Body of pancreas (tissue), 4 donors: ENCODE data around the gene PRSS12. TPM values are rescaled to one million over a fixed set of nuclear protein-coding genes. Genes with fewer than 3 reads are reported as not detected.

Experiments
- ATAC-seq: fragments of 150-250 bp; one replicate; pipeline ENCODE4 v1.9.1; 2016
- DNase-seq, 4 donors: peaks; one replicate each; pipeline ENCODE4 v3.0.0-alpha.2; 2019
- H3K27ac ChIP-seq, 4 donors: fragments of 200-600 bp; sonication (generic); 1 replicate in 3 of 4; 2 replicates in 1 of 4; pipeline versions ENCODE4 v1.5.1 to v1.6.1; 2016 to 2019; ENCODE audit warnings: mild to moderate bottlenecking in 1 of 4, mixed read lengths in 1 of 4, moderate library complexity in 1 of 4
- H3K27me3 ChIP-seq, 2 donors: fragments of 200-600 bp; sonication (generic); one replicate each; pipeline ENCODE4 v1.6.0; 2016; ENCODE audit warnings: mild to moderate bottlenecking in 1 of 2
- H3K36me3 ChIP-seq, 2 donors: fragments of 200-600 bp; sonication (generic); replicated peaks in 1 of 2; 2 replicates each; pipeline ENCODE4 v1.5.1; 2016; ENCODE audit warnings: low read depth in 2 of 2; ENCODE audit not compliant: insufficient read depth in 1 of 2
- H3K4me1 ChIP-seq: fragments of 200-600 bp; sonication (generic); one replicate; pipeline ENCODE4 v1.6.0; 2016
- H3K4me3 ChIP-seq, 2 donors: fragments of 200-600 bp; sonication (generic); 1 replicate in 1 of 2; 2 replicates in 1 of 2; pipeline ENCODE4 v1.5.1; 2016 to 2019
- H3K9me3 ChIP-seq, 3 donors: fragments of 200-600 bp; sonication (generic); 1 replicate in 2 of 3; 2 replicates in 1 of 3; pipeline ENCODE4 v1.5.1; 2016
- CTCF ChIP-seq, 7 experiments: fragments of 450-650 bp in 4 of 7; fragments of 200-600 bp in 3 of 7; sonication (generic) in 3 of 7; IDR thresholded peaks; one replicate each; pipeline ENCODE4 v1.5.1; 2016 to 2019; ENCODE audit warnings: antibody characterized with exemption in 7 of 7
- POLR2A ChIP-seq, 3 donors: fragments of 450-650 bp; IDR thresholded peaks; one replicate each; pipeline ENCODE4 v1.6.1; 2016; ENCODE audit warnings: antibody characterized with exemption in 3 of 3, mild to moderate bottlenecking in 2 of 3
- WGBS, 2 donors: methylation state at CpG; one replicate each; pipeline ENCODE4 v1.1.5; 2017; 5-methylcytosine and 5-hydroxymethylcytosine counted together
- intact Hi-C: fragments of 100-400 bp; cut with DNase I; formaldehyde crosslinking; loops from one replicate; pipeline ENCODE4 v1.15.1; 2023
- total RNA-seq, 2 donors: library from RNA; depleted of rRNA; stranded (reverse); fragments of >200 nt; gene quantifications; one replicate each; pipeline ENCODE4 v1.1.0, GENCODE V29; 2016

The PRSS12 gene
- total RNA-seq, 2 donors from 2014 or later = 12.2 to 15.8 TPM

GRCh38 chr4:118338518-118338917 lies 14.3 kb downstream of the PRSS12 start:
- no peak for ATAC-seq

GRCh38 chr4:118337954-118338353 lies 14.8 kb downstream of the PRSS12 start:
- TF ChIP-seq CTCF (IDR thresholded peaks at IDR 0.05) = no peak
- no peak for DNase-seq
- no peak for ATAC-seq
- Histone ChIP-seq H3K27me3 (no peaks in the 10 kb centered on the region), H3K9me3 (no peaks in the 10 kb centered on the region), H3K27ac (no peak overlapping the region), H3K4me3 (no peak overlapping the region), H3K4me1 (peaks cover 31% of the 10 kb centered on the region), H3K36me3 (no peaks in the 10 kb centered on the region)
- WGBS, 2 donors = 92 to 93% methylated on average over 4 of the region's 4 CpGs
- intact Hi-C loops = no loop called here

More at GRCh38 chr4:118338518-118338917, 14.3 kb downstream of the PRSS12 start:
- Histone ChIP-seq H3K4me3 (no peak overlapping the region), H3K36me3 (no peaks in the 10 kb centered on the region), H3K4me1 (peaks cover 33% of the 10 kb centered on the region), H3K27ac (no peak overlapping the region), H3K27me3 (no peaks in the 10 kb centered on the region), H3K9me3 (no peaks in the 10 kb centered on the region)
- intact Hi-C loops = no loop called here
- no peak for DNase-seq
- no peak for TF ChIP-seq CTCF (IDR thresholded peaks at IDR 0.05)
- no peak for TF ChIP-seq POLR2A (IDR thresholded peaks at IDR 0.05)
- 82 to 84% methylated on average over 1 of the region's 1 CpG for WGBS, 2 donors

GRCh38 chr4:118335774-118336173 lies 17.0 kb downstream of the PRSS12 start:
- TF ChIP-seq POLR2A (IDR thresholded peaks at IDR 0.05) (no peak), CTCF (IDR thresholded peaks at IDR 0.05) (no peak)
- intact Hi-C loops = no loop called here
- DNase-seq = peak in 2 of 4 donors; percentile 16 to 28
- Histone ChIP-seq H3K27me3 (no peaks in the 10 kb centered on the region), H3K9me3 (no peaks in the 10 kb centered on the region), H3K27ac (peak overlapping the region in 3 of 4 donors; percentile 13 to 70 (median 63)), H3K4me3 (no peak overlapping the region), H3K36me3 (no peaks in the 10 kb centered on the region), H3K4me1 (peaks cover 31% of the 10 kb centered on the region)
- WGBS, 2 donors = 52 to 55% methylated on average over 4 of the region's 4 CpGs
- ATAC-seq = peak; percentile 62

- WGBS, 2 donors = 27 to 37% methylated on average over 6 of the region's 6 CpGs
Observed at GRCh38 chr4:118335324-118335723, 17.5 kb downstream of the PRSS12 start.

More at GRCh38 chr4:118335324-118335723, 17.5 kb downstream of the PRSS12 start:
- Histone ChIP-seq H3K4me3 (no peak overlapping the region), H3K4me1 (peaks cover 31% of the 10 kb centered on the region), H3K36me3 (no peaks in the 10 kb centered on the region), H3K27ac (peak overlapping the region in 3 of 4 donors; percentile 13 to 70 (median 63)), H3K9me3 (no peaks in the 10 kb centered on the region), H3K27me3 (no peaks in the 10 kb centered on the region)
- intact Hi-C loops = no loop called here
- DNase-seq (peak; percentile 71 to 87 (median 80)), ATAC-seq (peak; percentile 98)
- TF ChIP-seq POLR2A (IDR thresholded peaks at IDR 0.05) (no peak), CTCF (IDR thresholded peaks at IDR 0.05) (no peak)
